K562 (cell line): ENCODE results near the gene MYCBPAP. TPM values are rescaled to one million over a fixed set of nuclear protein-coding genes. Genes with fewer than 3 reads are reported as not detected.

Experiments
- ATAC-seq: fragments of 200-7000 bp; cut with Tn5 transposase; 3 replicates; pipeline ENCODE4 v1.9.1; 2020; ENCODE audit warnings: moderate library complexity
- BruUV-seq: library from RNA; stranded (reverse); fragments of 400-500 nt; replicated peaks from 2 replicates; lab custom pipeline; 2021; lab: Mats Ljungman, UMichigan
- CTCF ChIA-PET: fragments of 300-600 bp; formaldehyde crosslinking; extraction: SDS; loops from one replicate; lab custom pipeline; 2021; ENCODE audit warnings: low intra/inter-chr PET ratio; lab: Yijun Ruan, JAX
- POLR2A ChIA-PET: fragments of 300-600, 350-650 bp; sonication (Branson Sonifier 250); formaldehyde crosslinking; extraction: SDS; loops from one replicate; lab custom pipeline; 2021; ENCODE audit warnings: antibody characterized with exemption, inconsistent platforms; lab: Yijun Ruan, JAX
- DNase-seq, 4 experiments: peaks; one replicate each; pipeline versions ENCODE4 v3.0.0 to v3.0.0-alpha.2; 2011 to 2018; ENCODE audit warnings: low spot score in 3 of 4, mixed read lengths in 3 of 4; ENCODE audit errors: extremely low read depth in 1 of 4
- FAIRE-seq: peaks from 2 replicates; lab custom pipeline; 2011; peaks lifted over from hg19 to GRCh38; lab: Jason Lieb, UNC
- H2AFZ ChIP-seq: 2 replicates; pipeline ENCODE4 v1.6.0; 2011; ENCODE audit warnings: low read depth, low read length, control low read depth, inconsistent platforms
- H3K27ac ChIP-seq: fragments of 200-600 bp; 3 replicates; pipeline ENCODE4 v1.8.0; 2011; ENCODE audit warnings: low read depth, mild to moderate bottlenecking, control low read depth, inconsistent platforms, low read length, moderate library complexity, mixed read lengths; ENCODE audit errors: extremely low read depth
- H3K27me3 ChIP-seq, 2 experiments: fragments of 300-600 bp in 1 of 2; 2 replicates in 1 of 2; 3 replicates in 1 of 2; pipeline versions ENCODE4 v1.6.0 to v1.8.0; 2011; ENCODE audit warnings: inconsistent platforms in 2 of 2, low read length in 2 of 2, mild to moderate bottlenecking in 1 of 2, mixed read lengths in 1 of 2, moderate library complexity in 1 of 2; ENCODE audit not compliant: control insufficient read depth in 2 of 2, insufficient read depth in 2 of 2
- H3K36me3 ChIP-seq: fragments of 300-600 bp; 3 replicates; pipeline ENCODE4 v1.8.0; 2011; ENCODE audit warnings: mild to moderate bottlenecking, low read length, inconsistent platforms; ENCODE audit not compliant: control insufficient read depth, insufficient read depth
- H3K4me1 ChIP-seq, 2 experiments: fragments of 200-600 bp in 1 of 2; replicated peaks in 1 of 2; 2 replicates in 1 of 2; 3 replicates in 1 of 2; pipeline versions ENCODE4 v1.5.1 to v1.8.0; 2011; ENCODE audit warnings: inconsistent platforms in 2 of 2, low read length in 2 of 2, mild to moderate bottlenecking in 1 of 2, mixed read lengths in 1 of 2, moderate library complexity in 1 of 2; ENCODE audit not compliant: control insufficient read depth in 2 of 2, insufficient read depth in 2 of 2
- H3K4me2 ChIP-seq: 2 replicates; pipeline ENCODE4 v1.6.1; 2011; ENCODE audit warnings: low read length, control low read depth, inconsistent platforms, mixed read lengths; ENCODE audit not compliant: insufficient read depth
- H3K4me3 ChIP-seq: fragments of 200-600 bp; sonication (generic), shearing (Covaris generic); 2 replicates; pipeline ENCODE4 v1.5.1; 2016; ENCODE audit warnings: control low read depth, inconsistent platforms
- H3K79me2 ChIP-seq: fragments of 200-600 bp; 3 replicates; pipeline ENCODE4 v1.8.0; 2011; ENCODE audit warnings: low read length, inconsistent platforms; ENCODE audit not compliant: control insufficient read depth, insufficient read depth
- H3K9ac ChIP-seq, 2 experiments: 2 replicates each; pipeline versions ENCODE4 v1.6.0 to v1.6.1; 2011; ENCODE audit warnings: low read depth in 2 of 2, low read length in 2 of 2, control low read depth in 1 of 2, inconsistent platforms in 1 of 2, mild to moderate bottlenecking in 1 of 2, mixed read lengths in 1 of 2; ENCODE audit not compliant: insufficient read depth in 1 of 2
- H3K9me1 ChIP-seq: one replicate; pipeline ENCODE4 v1.6.0; 2011; ENCODE audit warnings: inconsistent platforms, mild to moderate bottlenecking, low read length, moderate library complexity; ENCODE audit not compliant: control insufficient read depth, insufficient read depth
- H3K9me3 ChIP-seq: replicated peaks from 2 replicates; pipeline ENCODE4 v1.5.1; 2011; ENCODE audit warnings: low read depth, low read length, inconsistent platforms; ENCODE audit not compliant: control insufficient read depth, insufficient read depth
- H4K20me1 ChIP-seq: replicated peaks from 2 replicates; pipeline ENCODE4 v1.6.1; 2011; ENCODE audit warnings: low read length, inconsistent platforms, mixed read lengths; ENCODE audit not compliant: control insufficient read depth, insufficient read depth
- COPS2 ChIP-seq: fragments of 450-650 bp; conservative IDR thresholded peaks from 2 replicates; pipeline ENCODE4 v1.6.1; 2016; ENCODE audit warnings: mild to moderate bottlenecking, moderate library complexity
- ELK1 ChIP-seq: sonication (generic); formaldehyde crosslinking; IDR thresholded peaks from 2 replicates; pipeline ENCODE4 v1.8.1; 2022; ENCODE audit warnings: missing genetic modification reagents
- FOXP1 ChIP-seq: sonication (generic); formaldehyde crosslinking; IDR thresholded peaks from 2 replicates; pipeline ENCODE4 v1.8.0; 2022; ENCODE audit warnings: mild to moderate bottlenecking, missing genetic modification reagents
- SREBF1 ChIP-seq: fragments of 150-350 bp; IDR thresholded peaks from 2 replicates; pipeline ENCODE4 v1.6.1; 2014; ENCODE audit warnings: antibody characterized with exemption, low read depth, low read length, borderline replicate concordance
- USF2 ChIP-seq: sonication (generic); formaldehyde crosslinking; IDR thresholded peaks from 2 replicates; pipeline ENCODE4 v1.5.0; 2020; ENCODE audit warnings: missing genetic modification reagents
- WGBS: fragments of 100-300 bp; shearing (Covaris generic); methylation state at CpG from one replicate; pipeline ENCODE4 v1.1.6; 2016; ENCODE audit warnings: low coverage, mixed read lengths; ENCODE audit not compliant: insufficient coverage; ENCODE audit errors: missing lambda C conversion rate; 5-methylcytosine and 5-hydroxymethylcytosine counted together
- in situ Hi-C: fragments of 300-500 bp; cut with MboI; formaldehyde crosslinking; loops from 4 replicates; pipeline ENCODE4 v1.15.0; 2018; ENCODE audit warnings: inconsistent platforms, mixed read lengths
- intact Hi-C: fragments of 100-400 bp; cut with micrococcal nuclease; formaldehyde crosslinking; loops from 2 replicates; pipeline ENCODE4 v1.14.2; 2022
- polyA plus RNA-seq, 8 experiments: library from polyadenylated mRNA; depleted of rRNA in 4 of 8; stranded (reverse) in 5 of 8; unstranded in 3 of 8; fragments of >200 nt; fragmentation: Nextera tagmentation in 2 of 8; fragmentation: Illumina TruSeq in 1 of 8; extraction: Ambion mirVana in 2 of 8; extraction: Trizol in 1 of 8; gene quantifications; 2 replicates each; pipeline versions ENCODE4 v1.2.1 to v1.2.3, GENCODE V29; 2011 to 2014; ENCODE audit warnings: inconsistent platforms in 1 of 8, missing spikeins in 1 of 8
- total RNA-seq, 7 experiments: library from RNA; depleted of rRNA in 6 of 7; stranded (reverse); fragments of >200 nt in 6 of 7; fragmentation: Illumina TruSeq in 2 of 7; extraction: Trizol in 2 of 7; gene quantifications; 2 replicates each; pipeline versions ENCODE4 v1.2.1 to v1.2.3, GENCODE V29; 2011 to 2021; ENCODE audit warnings: low replicate concordance in 1 of 7

MYCBPAP gene
- total and polyA plus RNA-seq, 9 of the 15 experiments (the other 6 are each of a cell fraction or from before 2014, with no cell fraction given), result not detected

- Histone ChIP-seq H3K4me2 (no peak overlapping the region), H3K27me3 (peaks cover 27 to 64% of the 10 kb centered on the region in 2 experiments; a peak in 4 of 5 replicates), H2AFZ (no peak overlapping the region), H3K79me2 (no peaks in the 10 kb centered on the region), H3K4me1 (peaks cover 2 to 29% of the 10 kb centered on the region in 2 experiments; a peak in 3 of 5 replicates), H3K9me1 (no peaks in the 10 kb centered on the region), H3K36me3 (no peaks in the 10 kb centered on the region), H3K9ac (no peak overlapping the region), H4K20me1 (peaks cover 12% of the 10 kb centered on the region), H3K27ac (no peak overlapping the region), H3K4me3 (no peak overlapping the region), H3K9me3 (no peaks in the 10 kb centered on the region)
- TF ChIP-seq ELK1 (no peak), USF2 (CRISPR knock-in tag) (no peak), SREBF1 (no peak), COPS2 (no peak), FOXP1 (CRISPR knock-in tag) (no peak)
- ChIA-PET POLR2A (interaction anchor here (0.6 to 1.3 kb wide), 5 partner anchors 13 to 198 kb away, joined by 3 to 4 read pairs (median 3); partner anchors contain the start of gene TMEM92), CTCF (interaction anchor here (0.7 to 1.3 kb wide), 2 partner anchors 110 to 274 kb away, joined by 3 to 4 read pairs; no protein-coding TSS in a partner anchor)
- BruUV-seq, result no TSS peak
- FAIRE-seq (no peak), DNase-seq (no peak), ATAC-seq (no peak)
- WGBS, result 53% methylated on average over 10 of the region's 10 CpGs
- intact Hi-C loops, result loop anchor here (10.0 kb wide), 1 partner anchor 177 kb away; no protein-coding TSS in a partner anchor
- in situ Hi-C loops, result no loop called here
Measured at GRCh38 chr17:50472286-50472685, 36.0 kb upstream of the MYCBPAP start.
